Cerebellar nuclear complex (tissue), 1 donor: ENCODE data around the gene SLC25A36.

Experiments
- DNase-seq, 2 experiments: peaks; one replicate each; lab custom pipeline; 2025; lab: John Stamatoyannopoulos, UW

SLC25A36 gene, protein sequence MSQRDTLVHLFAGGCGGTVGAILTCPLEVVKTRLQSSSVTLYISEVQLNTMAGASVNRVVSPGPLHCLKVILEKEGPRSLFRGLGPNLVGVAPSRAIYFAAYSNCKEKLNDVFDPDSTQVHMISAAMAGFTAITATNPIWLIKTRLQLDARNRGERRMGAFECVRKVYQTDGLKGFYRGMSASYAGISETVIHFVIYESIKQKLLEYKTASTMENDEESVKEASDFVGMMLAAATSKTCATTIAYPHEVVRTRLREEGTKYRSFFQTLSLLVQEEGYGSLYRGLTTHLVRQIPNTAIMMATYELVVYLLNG

DNA sequence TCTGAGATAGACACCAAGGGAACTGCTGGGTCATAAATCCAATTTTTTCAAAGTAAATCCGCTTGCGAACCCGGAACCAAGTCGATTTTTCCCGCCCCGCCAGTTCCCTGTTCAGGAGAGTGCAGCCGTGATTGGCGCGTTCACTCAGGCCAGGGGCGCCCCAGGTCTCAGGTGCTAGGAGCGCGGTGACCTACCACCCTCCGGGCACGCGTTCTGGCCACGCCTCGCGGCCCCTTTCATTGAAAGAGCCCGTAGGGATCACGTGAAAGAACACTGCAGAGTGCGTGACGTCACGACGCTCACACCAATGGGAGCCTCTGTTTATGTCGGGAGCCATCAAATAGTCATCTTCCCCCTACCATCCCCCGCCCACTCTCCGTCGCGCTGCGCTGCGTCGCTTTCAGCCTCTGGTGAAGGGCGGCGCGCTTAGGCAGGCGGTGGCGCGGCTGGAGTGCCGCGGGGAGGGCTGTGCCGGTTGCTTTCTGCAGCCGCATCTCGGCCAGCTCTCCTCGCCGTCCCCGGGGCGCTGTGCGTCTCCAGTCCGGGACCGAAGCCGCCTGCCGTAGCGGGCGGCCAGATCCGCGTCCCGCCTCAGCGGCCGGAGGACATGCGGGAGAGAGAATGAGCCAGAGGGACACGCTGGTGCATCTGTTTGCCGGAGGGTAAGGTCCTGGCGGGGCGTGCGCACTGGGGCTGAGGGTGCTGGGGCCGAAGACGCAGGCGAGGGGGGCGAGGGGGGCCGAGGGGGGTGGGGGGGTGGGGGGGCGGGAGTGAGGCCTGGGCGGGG is at the start of gene SLC25A36:
SLC25A36 (plus strand) TSS at position 403 of the 787 bp plus-strand sequence; CDS start at position 622, 219 bp downstream.
- peak; percentile 30 to 73 for DNase-seq

DNA sequence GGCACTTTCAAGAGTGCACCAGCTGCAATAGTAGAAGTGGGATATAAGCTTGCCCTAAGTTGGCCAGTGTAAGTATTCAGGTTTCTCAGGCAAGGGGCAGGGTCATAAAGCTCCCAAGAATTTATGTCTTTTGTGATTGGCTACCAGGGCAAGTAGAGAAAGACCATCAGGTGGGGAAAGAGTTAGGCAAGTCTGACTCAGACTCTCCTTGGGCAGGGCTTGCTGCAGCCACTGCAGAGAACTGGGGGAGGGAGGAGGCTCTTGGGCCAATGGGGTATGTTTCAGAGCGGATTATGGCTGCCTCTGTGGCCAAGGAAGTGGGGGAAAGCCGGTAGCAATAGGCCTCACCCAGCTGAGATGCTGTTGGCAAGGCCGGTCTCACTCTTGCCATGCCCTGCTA is 44.6 kb upstream of the SLC25A36 start:
- DNase-seq = no peak

DNA sequence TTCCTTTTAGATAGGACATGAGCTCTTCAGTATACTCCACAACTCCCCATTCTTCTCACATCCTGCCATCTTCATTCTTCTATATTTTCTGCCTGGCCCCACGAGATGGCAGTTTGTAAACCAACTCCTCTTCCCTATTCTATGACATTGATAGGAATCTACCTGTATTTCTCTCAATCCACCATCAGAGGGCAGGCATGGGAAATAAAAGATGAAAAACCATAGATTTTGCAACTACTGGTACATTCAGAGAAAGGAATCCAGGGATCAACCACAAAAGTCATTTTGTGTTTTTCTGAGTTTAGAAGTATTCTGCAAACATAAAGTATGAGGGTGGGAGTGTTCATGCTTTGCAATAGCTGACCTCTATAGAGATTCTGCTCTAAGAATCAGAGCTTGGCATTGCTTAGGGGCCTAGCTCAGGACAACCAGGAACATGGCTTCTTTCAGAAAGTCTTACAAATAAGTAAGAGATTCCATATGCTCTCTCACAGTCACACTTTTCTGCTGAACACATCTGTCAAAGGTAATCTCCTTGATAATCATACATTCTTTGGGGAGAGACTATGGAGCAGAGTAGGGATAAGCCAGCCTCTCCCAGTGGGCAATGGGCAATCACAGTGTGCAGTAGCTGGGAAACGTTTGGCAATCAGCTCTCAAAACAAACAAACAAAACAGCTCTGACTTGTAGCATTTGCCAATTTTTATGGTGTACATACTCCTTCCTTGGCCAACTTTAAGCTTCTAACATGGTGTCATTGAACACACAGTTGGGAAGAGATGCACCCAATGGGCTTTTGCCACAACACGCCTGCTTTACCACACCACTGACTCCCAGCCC is 43.1 kb upstream of the SLC25A36 start:
- DNase-seq = no peak

GRCh38 chr3:140899363-140899762 is 42.3 kb upstream of the SLC25A36 start:
- DNase-seq = no peak

GRCh38 chr3:140902791-140903190 is 38.8 kb upstream of the SLC25A36 start:
- DNase-seq = no peak

DNA sequence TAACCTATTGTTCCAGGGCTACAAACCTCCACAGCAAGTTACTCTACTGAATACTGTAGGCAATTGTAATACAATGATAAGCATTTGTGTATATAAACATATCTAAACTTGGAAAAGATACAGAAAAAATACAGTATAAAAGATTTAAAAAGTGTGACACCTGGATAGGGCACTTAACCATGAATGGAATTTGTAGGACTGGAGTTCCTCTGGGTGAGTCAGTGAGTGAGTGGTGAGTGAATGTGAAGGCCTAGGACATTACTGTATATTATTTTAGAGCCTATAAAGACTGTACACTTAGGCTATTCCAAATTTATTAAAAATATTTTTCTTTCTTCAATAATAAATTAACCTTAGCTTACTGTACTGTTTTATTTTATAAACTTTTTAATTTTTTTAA is 38.4 kb upstream of the SLC25A36 start:
- DNase-seq = no peak

DNA sequence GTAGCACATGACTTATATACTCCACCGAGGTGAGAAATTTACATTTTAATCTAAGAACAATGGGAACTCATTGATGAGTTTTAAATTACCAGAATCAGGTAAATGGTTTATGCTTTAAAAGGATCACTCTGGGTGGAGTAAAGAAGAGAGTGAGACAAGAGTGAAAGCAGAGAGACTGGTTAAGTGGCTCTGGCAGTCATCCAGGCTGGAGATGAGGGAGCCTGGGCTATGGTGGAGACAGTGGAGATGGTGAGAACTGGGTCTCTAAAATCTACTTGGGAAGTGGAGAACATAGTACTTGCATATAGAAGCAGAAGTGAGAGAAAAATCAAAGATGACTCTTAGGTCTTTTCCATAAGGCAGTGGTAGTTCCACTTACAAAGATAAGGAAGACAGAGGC is 37.1 kb upstream of the SLC25A36 start:
- no peak for DNase-seq

DNA sequence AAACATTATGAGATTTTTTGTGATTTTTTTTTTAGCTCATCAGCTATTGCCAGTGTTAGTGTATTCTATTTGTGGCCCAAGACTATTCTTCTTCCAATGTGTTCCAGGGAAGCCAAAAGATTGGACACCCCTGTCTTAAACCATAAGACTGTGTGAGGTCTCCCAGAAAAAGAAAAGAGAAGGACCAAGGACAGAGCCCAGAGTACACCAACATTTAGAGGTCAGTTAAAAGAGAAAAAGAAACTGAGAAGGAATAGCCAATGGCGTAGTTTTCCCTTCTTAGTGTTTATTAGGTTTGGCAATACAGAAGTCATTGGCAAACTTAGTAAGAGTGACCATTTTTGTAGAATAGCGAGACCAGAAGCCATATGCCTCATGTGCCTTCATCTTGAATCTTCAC is 36.1 kb upstream of the SLC25A36 start:
- DNase-seq = no peak

GRCh38 chr3:140906785-140907184 is 34.9 kb upstream of the SLC25A36 start:
- no peak for DNase-seq

DNA sequence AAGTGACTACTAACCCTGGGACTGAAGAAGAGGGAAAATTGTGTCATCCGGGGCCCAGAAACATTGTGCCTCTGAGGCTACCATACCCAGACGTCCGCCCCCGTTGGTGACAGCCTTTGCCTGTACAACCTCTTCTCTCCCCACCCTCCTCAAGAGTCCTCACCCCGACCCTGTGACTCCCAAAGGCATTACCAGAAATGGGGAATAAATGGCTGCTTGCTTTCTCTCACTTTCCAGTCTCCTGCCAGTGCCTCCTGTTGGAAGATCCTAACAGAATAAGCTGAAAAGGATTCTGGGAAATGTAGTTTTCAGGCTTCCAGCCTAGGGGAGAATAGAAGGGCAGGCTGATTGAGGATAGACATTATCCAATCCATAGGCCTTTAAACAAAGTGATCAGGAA is 30.8 kb upstream of the SLC25A36 start:
- DNase-seq = no peak

DNA sequence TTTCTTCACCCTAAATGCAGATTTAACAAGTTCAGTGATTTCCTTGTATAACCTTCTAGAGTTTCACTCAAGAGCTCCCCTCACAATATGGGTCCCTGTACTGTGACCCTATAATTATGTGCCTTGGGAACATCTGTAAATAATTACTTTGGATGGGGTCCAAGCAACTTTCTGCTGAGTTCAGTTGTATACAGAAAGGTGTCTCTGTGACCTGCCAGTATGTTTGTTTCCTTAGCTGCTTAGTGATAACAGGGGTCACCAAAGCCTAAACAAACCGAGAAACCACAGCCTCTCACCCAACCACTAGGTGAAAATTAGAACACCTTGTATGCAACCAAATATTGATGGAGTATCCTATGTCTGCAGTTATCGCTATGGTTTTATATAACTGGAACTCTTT is 29.8 kb upstream of the SLC25A36 start:
- no peak for DNase-seq

- DNase-seq = no peak
Observed at GRCh38 chr3:140913728-140914127, 27.9 kb upstream of the SLC25A36 start.

GRCh38 chr3:140914384-140914945 is 27.2 kb upstream of the SLC25A36 start:
- DNase-seq = no peak

GRCh38 chr3:140916603-140917002 is 25.0 kb upstream of the SLC25A36 start:
- no peak for DNase-seq

GRCh38 chr3:140917772-140918171 is 23.9 kb upstream of the SLC25A36 start:
- no peak for DNase-seq

GRCh38 chr3:140920029-140920428 is 21.6 kb upstream of the SLC25A36 start:
- no peak for DNase-seq

DNA sequence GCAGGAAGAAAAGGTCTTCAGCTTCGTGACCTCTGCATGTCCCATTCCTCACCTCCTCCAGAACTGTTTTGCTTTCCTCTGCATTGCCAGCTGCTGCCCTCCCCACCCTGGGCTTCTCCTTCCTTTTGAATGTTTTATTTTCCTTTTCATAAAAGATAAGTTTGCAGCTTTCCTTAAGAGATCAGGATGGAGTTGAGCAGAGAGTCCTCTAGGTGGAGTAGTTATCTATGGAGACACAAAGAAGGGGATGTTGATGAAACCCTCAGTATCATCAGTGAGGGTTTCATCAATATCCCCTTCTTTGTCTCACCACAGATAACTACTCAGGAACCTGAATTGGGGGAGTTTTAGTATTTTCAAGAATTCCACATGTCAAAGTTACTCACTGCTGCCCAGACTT is 19.0 kb upstream of the SLC25A36 start:
- DNase-seq = no peak

DNA sequence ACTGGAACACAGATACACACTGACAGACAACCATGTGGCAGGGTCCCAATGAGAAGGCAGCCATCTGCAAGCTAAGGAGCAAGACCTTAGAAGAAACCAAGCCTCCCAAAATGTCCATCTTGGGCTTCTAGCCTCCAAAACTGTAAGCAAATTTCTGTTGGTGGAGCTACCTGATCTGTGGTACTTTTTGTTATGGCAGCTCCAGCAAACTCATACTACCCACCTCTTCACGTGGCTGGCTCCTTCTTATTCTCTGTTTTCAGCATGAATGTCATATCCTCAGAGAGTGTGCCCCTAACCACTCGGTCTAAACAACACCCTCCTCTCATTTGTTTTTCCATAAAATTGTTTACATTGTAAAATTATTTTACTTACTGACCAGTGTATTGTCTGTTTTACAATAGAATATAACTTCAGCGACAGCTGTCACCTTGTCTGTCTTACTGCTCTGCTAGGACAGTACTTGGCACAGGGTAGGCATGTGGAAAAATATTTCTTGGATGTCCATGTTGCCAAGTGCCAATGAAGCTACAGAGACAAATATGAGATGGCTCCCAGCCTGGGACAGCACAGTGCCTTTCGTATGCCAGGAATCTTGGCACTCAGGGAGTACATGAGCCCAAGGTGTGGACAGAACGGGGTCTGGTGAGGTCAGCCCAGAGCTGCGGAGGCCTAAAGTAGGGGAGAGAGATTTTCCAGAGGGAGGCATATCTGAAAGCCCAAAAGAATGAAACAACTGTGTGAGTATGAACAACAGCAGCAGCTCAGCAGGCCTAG is 17.4 kb upstream of the SLC25A36 start:
- DNase-seq = no peak

DNA sequence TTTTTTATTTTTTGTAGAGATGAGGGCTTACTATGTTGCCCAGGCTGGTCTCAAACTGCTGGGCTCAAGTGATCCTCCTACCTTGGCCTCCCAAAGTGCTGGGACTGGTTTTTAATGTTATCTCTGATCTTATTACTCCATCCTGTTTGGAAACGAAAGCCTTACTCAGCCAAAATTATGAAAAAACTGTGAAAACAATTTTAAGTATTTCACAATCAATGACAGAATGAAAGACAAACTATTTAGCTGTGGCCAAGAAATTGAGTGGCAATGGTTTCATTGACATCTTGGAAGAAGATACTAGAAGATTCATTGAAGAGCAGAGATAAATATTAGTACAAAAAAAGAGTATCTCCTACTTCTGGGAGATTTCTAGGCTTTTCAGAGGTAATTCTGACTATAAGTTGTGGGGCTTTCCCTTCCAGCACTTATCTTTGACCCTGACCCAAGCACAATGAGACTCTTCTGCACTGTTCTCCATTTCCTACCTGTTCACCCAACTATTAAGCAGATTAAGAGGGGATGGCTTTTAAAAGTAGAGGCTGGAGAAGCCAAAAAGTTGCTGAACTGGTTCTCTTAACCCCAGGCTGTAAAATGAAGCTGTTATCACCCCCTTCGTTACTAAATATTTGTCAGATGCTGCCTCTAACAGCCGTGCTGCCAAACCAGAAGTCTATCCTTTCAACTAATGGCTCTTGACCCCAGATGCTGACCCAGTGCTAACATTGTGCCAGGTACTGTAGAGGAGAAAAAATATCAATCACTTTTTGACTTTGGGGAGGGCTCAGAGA is 14.2 kb upstream of the SLC25A36 start:
- no peak for DNase-seq

GRCh38 chr3:140929446-140929845 is 12.2 kb upstream of the SLC25A36 start:
- DNase-seq = no peak
